HG03175 (cell line): ENCODE measurements around the gene DMTF1.
"Not testable (repeated sequence)": the region's sequence is repeated elsewhere in the genome, so short reads cannot be mapped to it uniquely, and the experiment has no call there.

Source experiments
- ATAC-seq: cut with Tn5 transposase; IDR thresholded peaks from one replicate; pipeline ENCODE4 v1.9.1; 2021; ENCODE audit warnings: mild to moderate bottlenecking, moderate library complexity; ENCODE audit not compliant: unreplicated experiment

DMTF1 gene, protein sequence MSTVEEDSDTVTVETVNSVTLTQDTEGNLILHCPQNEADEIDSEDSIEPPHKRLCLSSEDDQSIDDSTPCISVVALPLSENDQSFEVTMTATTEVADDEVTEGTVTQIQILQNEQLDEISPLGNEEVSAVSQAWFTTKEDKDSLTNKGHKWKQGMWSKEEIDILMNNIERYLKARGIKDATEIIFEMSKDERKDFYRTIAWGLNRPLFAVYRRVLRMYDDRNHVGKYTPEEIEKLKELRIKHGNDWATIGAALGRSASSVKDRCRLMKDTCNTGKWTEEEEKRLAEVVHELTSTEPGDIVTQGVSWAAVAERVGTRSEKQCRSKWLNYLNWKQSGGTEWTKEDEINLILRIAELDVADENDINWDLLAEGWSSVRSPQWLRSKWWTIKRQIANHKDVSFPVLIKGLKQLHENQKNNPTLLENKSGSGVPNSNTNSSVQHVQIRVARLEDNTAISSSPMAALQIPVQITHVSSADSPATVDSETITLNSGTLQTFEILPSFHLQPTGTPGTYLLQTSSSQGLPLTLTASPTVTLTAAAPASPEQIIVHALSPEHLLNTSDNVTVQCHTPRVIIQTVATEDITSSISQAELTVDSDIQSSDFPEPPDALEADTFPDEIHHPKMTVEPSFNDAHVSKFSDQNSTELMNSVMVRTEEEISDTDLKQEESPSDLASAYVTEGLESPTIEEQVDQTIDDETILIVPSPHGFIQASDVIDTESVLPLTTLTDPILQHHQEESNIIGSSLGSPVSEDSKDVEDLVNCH

GRCh38 chr7:87152112-87152896, at the start of gene DMTF1:
TSS of gene DMTF1 (plus strand) at chr7:87152453. CDS start at chr7:87164942, 12,489 bp downstream.
- peak; percentile 85 for ATAC-seq

GRCh38 chr7:87105401-87105800, 46.9 kb upstream of the DMTF1 start:
- ATAC-seq: no peak

DNA sequence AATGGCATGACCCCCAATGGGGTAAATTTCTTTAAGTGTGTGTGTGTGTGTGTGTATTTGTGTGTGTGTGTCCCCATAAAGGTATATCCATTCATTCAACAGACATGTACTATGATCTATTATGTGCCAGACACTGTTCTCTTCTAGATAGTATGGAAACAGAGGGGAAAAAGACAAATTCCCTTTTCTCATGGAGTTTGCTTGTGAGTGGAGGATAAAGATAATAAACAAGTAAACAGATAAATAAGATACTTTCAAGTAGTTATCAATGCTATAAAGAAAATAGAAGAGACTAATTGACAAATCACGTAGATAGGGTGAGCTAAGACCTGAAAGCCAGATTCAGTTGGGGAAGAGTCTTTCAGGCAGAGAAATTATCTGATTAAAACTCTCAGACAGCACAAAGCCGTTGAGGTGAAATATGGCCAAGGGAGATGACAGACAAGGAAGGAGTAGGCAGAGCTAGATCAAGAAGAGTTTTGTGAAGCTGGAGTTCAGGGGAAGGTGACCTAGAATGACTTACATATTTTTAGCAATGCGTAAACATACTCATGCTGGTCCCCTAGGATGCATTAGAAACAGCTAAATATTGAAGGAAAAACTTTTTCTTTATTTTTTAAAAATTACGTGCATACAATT, 45.2 kb upstream of the DMTF1 start:
- ATAC-seq: no peak

- ATAC-seq: no peak
These were observed 44.1 kb upstream of the DMTF1 start for GRCh38 chr7:87107949-87108776.

DNA sequence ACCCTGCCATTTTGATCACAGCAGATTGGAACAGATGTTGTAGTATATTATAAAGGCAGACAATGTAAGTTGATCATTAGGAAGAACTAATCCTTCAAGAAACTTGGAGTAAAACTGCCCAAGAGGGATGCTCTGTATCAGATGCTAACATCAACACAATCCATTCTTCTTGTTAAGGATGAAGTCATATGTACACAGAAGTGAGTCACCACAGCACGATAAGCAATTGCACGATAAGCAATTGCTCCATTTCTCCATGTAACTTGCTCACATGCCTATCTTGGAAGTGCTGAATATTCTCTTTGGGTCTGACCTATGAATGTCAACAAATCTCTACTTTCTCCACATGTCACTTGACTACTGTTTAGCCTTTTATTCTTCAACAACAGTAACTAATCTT, 41.5 kb upstream of the DMTF1 start:
- ATAC-seq: no peak

DNA sequence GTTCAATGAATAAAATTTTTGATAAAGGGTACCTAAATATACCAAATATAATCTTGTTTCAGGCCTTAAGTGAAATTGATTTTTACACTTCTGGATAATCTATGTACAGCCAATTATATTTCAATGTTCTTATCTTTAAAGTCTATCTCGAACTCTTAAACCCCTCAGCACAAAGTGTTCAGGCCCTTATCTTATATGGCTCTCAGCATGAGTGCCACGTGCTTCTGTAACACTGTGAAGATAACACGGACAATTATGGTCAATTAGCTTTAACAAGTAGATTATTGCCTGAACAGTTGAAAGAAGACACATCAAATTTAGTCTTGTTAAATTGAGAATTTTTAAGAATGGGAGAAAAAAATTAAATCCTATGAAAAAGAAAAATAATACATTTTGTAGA, 40.4 kb upstream of the DMTF1 start:
- no peak for ATAC-seq

DNA sequence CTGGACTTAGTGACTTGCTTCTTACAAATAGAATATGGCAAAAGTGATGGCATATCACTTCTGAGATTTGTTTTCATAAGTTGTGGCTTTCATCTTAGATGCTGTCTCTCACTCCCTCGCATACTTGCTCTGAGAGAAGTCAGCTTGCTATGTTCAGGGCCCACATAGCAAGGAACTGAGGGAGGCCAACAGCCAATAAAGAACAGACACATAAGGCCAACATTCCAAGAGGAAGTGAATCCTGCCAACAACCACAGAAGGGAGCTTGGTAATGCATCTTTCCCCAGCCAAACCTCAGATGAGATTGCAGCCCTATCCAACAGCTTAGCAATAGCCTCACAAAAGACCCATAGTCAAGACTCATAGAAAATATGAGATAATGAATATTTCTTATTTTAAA, 39.2 kb upstream of the DMTF1 start:
- no peak for ATAC-seq

- not testable (repeated sequence) for ATAC-seq
These were observed 38.3 kb upstream of the DMTF1 start for GRCh38 chr7:87113904-87114303.

DNA sequence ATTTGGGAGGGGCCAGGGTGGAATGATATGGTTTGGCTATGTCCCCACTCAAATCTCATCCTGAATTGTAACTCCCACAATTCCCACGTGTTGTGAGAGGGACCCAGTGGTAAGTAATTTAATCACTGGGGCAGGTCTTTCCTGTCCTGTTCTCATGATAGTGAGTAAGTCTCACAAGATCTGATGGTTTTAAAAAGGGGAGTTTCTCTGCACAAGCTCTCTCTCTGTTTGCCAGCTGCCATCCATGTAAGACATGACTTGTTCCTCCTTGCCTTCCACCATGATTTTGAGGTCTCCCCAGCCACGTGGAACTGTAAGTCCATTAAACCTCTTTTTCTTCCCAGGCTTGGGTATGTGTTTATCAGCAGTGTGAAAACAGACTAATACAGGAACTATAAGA, 36.5 kb upstream of the DMTF1 start:
- not testable (repeated sequence) for ATAC-seq

DNA sequence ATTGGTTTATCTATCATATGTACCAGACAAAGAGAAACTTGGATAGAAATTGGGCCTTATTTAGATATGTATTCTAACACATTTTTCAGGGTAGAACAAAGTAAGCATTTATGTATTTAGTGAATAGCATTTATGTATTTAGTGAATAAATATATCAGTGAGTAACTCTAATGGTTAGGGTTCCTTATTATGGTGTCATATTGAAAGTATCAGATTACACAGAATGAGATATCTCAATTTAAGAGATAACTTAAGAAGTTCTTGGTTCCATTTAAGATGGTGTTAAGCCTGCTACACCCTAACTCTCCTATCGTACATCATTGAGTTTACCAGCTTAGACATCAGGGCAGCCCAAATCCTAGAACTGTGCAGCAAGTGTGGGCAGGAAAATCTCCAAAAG, 35.9 kb upstream of the DMTF1 start:
- ATAC-seq: no peak

DNA sequence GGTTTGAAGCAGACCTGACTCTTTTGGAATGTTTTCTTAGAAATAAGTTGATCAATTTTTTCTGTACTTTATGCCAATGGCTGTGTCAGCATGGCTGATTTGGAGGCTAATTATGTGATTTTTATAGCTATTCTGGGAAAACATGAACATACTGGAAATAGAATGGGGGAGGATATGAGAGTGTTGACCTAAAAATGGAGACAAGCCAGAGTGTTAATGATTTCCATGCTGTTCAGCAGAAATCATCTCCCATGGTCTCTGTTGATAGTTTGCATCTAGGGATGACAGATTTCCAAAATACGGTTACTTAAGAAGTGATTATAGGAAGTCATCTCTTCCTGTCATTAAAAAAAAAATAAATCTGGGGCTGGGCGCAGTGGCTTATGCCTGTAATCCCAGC, 32.7 kb upstream of the DMTF1 start:
- ATAC-seq: no peak

DNA sequence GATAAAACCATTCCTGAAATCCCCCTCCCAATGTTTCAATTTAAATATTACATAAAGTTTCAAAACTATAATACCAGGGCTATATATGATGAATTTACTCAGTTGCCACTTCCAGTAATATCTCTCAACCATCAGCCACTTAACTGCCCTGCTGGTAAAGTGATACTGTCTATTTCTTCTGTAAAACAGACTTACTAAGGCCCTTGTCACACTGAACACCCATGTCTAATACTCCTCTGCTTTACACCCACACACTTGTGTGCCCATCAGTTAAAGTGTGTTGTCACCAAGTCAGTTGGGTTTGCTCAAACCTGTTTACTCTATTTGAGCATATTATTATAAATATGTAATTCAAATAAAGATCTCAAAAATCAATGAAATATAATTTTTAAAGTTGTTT, 29.1 kb upstream of the DMTF1 start:
- no peak for ATAC-seq

DNA sequence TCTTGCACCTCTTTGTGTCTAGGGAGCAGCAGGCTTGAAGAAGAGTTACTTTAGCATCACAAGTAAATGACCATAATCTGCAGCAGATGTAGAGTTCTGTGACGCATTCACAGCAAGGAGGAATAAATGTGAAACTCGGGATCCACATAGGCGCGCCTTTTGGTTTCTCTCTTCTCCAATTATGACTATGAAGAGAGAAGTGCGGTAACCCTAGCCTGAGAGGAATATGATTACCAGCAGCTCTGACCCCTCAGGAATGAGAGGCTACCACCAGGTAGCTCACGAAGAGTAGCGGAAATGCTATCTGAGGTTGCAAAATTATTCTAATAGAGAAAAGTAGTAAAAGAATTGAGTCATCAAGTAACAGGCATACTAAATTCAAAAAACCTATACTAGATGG, 25.2 kb upstream of the DMTF1 start:
- peak; percentile 50 for ATAC-seq

- no peak for ATAC-seq
These were observed 23.4 kb upstream of the DMTF1 start for GRCh38 chr7:87128861-87129267.

- ATAC-seq: no peak
These were observed 22.9 kb upstream of the DMTF1 start for GRCh38 chr7:87129332-87129731.

DNA sequence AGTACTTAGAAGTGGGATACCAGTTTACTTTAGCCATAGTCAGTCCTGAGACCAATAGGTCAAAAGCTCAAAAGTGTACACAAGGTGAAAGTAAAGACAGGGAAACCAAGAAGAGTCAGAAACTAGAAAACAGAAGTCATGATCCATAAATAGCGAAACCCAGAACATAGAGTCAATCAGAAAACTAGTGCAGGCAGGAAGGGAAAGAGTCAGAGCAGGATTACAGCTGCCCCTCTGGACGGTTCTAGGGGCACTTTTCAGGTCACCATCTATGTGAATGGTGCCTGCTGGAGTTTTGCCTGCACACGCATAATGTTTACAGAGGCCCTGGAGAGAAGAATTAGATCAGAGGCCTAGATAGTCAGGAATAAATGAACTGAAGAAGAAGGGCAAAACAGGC, 22.4 kb upstream of the DMTF1 start:
- peak; percentile 90 for ATAC-seq

GRCh38 chr7:87131771-87132170, 20.5 kb upstream of the DMTF1 start:
- ATAC-seq: no peak

GRCh38 chr7:87137271-87137670, 15.0 kb upstream of the DMTF1 start:
- ATAC-seq: no peak

GRCh38 chr7:87139514-87139913, 12.7 kb upstream of the DMTF1 start:
- no peak for ATAC-seq

- ATAC-seq: no peak
These were observed 11.9 kb upstream of the DMTF1 start for GRCh38 chr7:87140271-87140748.
